GM12878 (cell line): ENCODE results near the gene DMD. TPM values are rescaled to one million over a fixed set of nuclear protein-coding genes. Genes with fewer than 3 reads are reported as not detected.

ENCODE experiments used
- ATAC-seq: fragments of 200-7000 bp; cut with Tn5 transposase; 3 replicates; pipeline ENCODE4 v1.9.1; 2020; ENCODE audit warnings: mild to moderate bottlenecking, moderate library complexity
- BruUV-seq: library from RNA; stranded (reverse); fragments of 400-500 nt; replicated peaks from 2 replicates; lab custom pipeline; 2021; lab: Mats Ljungman, UMichigan
- CTCF ChIA-PET: fragments of 300-600 bp; sonication (Branson Sonifier 250); formaldehyde crosslinking; extraction: SDS; loops from one replicate; lab custom pipeline; 2021; ENCODE audit warnings: inconsistent platforms; lab: Yijun Ruan, JAX
- POLR2A ChIA-PET: fragments of 350-600 bp; formaldehyde crosslinking; extraction: SDS; loops from one replicate; lab custom pipeline; 2021; ENCODE audit warnings: inconsistent platforms; lab: Charles Lee
- RAD21 ChIA-PET: fragments of 300-600 bp; sonication (Branson Sonifier 250); formaldehyde crosslinking; loops from one replicate; lab custom pipeline; 2023; ENCODE audit warnings: antibody characterized with exemption; ENCODE audit not compliant: unreplicated experiment; lab: Charles Lee
- SMC1A ChIA-PET: fragments of 300-600 bp; sonication (Branson Sonifier 250); formaldehyde crosslinking; loops from one replicate; lab custom pipeline; 2023; ENCODE audit not compliant: unreplicated experiment, uncharacterized antibody; lab: Charles Lee
- DNase-seq: peaks from one replicate; pipeline ENCODE4 v3.0.0-alpha.2; 2011; ENCODE audit warnings: low read depth, low spot score
- FAIRE-seq: peaks from 3 replicates; lab custom pipeline; 2011; peaks lifted over from hg19 to GRCh38; lab: Jason Lieb, UNC
- H2AFZ ChIP-seq: 2 replicates; pipeline ENCODE4 v1.6.0; 2011; ENCODE audit warnings: low read depth, low read length, control low read depth; ENCODE audit not compliant: control insufficient read depth
- H3K27ac ChIP-seq: 2 replicates; pipeline ENCODE4 v1.5.1; 2011; ENCODE audit warnings: control low read depth; ENCODE audit not compliant: control insufficient read depth, insufficient read depth
- H3K27me3 ChIP-seq, 2 experiments: replicated peaks in 1 of 2; 2 replicates each; pipeline versions ENCODE4 v1.6.0 to v1.6.1; 2011; ENCODE audit warnings: low read length in 1 of 2; ENCODE audit not compliant: control insufficient read depth in 2 of 2, insufficient read depth in 2 of 2
- H3K36me3 ChIP-seq, 2 experiments: 2 replicates each; pipeline ENCODE4 v1.5.1; 2011; ENCODE audit warnings: low read length in 1 of 2; ENCODE audit not compliant: control insufficient read depth in 2 of 2, insufficient read depth in 2 of 2
- H3K4me1 ChIP-seq: 2 replicates; pipeline ENCODE4 v1.6.1; 2011; ENCODE audit warnings: mild to moderate bottlenecking, low read length, moderate library complexity, mixed read lengths; ENCODE audit not compliant: control insufficient read depth, insufficient read depth
- H3K4me2 ChIP-seq: 2 replicates; pipeline ENCODE4 v1.6.0; 2011; ENCODE audit warnings: control low read depth; ENCODE audit not compliant: control insufficient read depth, insufficient read depth
- H3K4me3 ChIP-seq: fragments of 200-600 bp; sonication (generic); 2 replicates; pipeline ENCODE4 v1.5.1; 2016
- H3K79me2 ChIP-seq: 2 replicates; pipeline ENCODE4 v1.6.0; 2011; ENCODE audit warnings: low read length; ENCODE audit not compliant: control insufficient read depth, insufficient read depth
- H3K9ac ChIP-seq: 2 replicates; pipeline ENCODE4 v1.8.0; 2011; ENCODE audit warnings: low read length, control low read depth, mixed read lengths; ENCODE audit not compliant: control insufficient read depth, insufficient read depth
- H3K9me3 ChIP-seq: replicated peaks from 3 replicates; pipeline ENCODE4 v1.5.1; 2011; ENCODE audit warnings: mild to moderate bottlenecking, low read length; ENCODE audit not compliant: control insufficient read depth, insufficient read depth
- H4K20me1 ChIP-seq: 2 replicates; pipeline ENCODE4 v1.6.0; 2011; ENCODE audit not compliant: control insufficient read depth, insufficient read depth
- ATF7 ChIP-seq: fragments of 450-650 bp; IDR thresholded peaks from 2 replicates; pipeline ENCODE4 v1.6.1; 2016; ENCODE audit warnings: low read depth, mild to moderate bottlenecking
- BCL3 ChIP-seq: IDR thresholded peaks from 2 replicates; pipeline ENCODE4 v1.6.1; 2011; ENCODE audit warnings: borderline replicate concordance, low read depth, mild to moderate bottlenecking, moderate library complexity, low read length; ENCODE audit not compliant: insufficient read depth, poor library complexity, severe bottlenecking
- CBFB ChIP-seq: IDR thresholded peaks from 2 replicates; pipeline ENCODE4 v1.6.1; 2016; ENCODE audit warnings: antibody characterized with exemption, low read depth
- CEBPB ChIP-seq, 2 experiments: fragments of 150-350 bp in 1 of 2; IDR thresholded peaks; 2 replicates each; pipeline ENCODE4 v1.6.1; 2012 to 2014; ENCODE audit warnings: low read depth in 2 of 2, low read length in 2 of 2, borderline replicate concordance in 1 of 2, inconsistent platforms in 1 of 2
- CREM ChIP-seq: IDR thresholded peaks from 2 replicates; pipeline ENCODE4 v1.6.1; 2014; ENCODE audit warnings: antibody characterized with exemption, low read depth
- CUX1 ChIP-seq: IDR thresholded peaks from 2 replicates; pipeline ENCODE4 v1.6.1; 2012; ENCODE audit warnings: improper control_type of control experiment, low read depth, low read length; ENCODE audit not compliant: insufficient replicate concordance
- STAT3 ChIP-seq: IDR thresholded peaks from 2 replicates; pipeline ENCODE4 v1.6.1; 2011; ENCODE audit warnings: low read depth, low read length, improper control_type of control experiment
- WGBS: methylation state at CpG from one replicate; pipeline ENCODE4 v1.1.6; 2016; ENCODE audit warnings: low lambda C conversion rate; ENCODE audit not compliant: insufficient replicate concordance, insufficient coverage; ENCODE audit errors: missing lambda C conversion rate; 5-methylcytosine and 5-hydroxymethylcytosine counted together
- in situ Hi-C: fragments of 300-500 bp; cut with MboI; formaldehyde crosslinking; loops from 9 replicates; pipeline ENCODE4 v1.14.3; 2018; ENCODE audit warnings: mixed read lengths
- intact Hi-C: fragments of 100-400 bp; cut with micrococcal nuclease; formaldehyde crosslinking; loops from one replicate; pipeline ENCODE4 v1.14.2; 2022; ENCODE audit not compliant: unreplicated experiment
- polyA plus RNA-seq, 11 experiments: library from polyadenylated mRNA; depleted of rRNA in 4 of 11; unstranded in 6 of 11; stranded (reverse) in 5 of 11; fragments of >200 nt; fragmentation: Nextera tagmentation in 4 of 11; fragmentation: Illumina TruSeq in 1 of 11; extraction: Ambion mirVana in 4 of 11; extraction: Trizol in 1 of 11; gene quantifications; 1 replicate in 1 of 11; 2 replicates in 10 of 11; pipeline versions ENCODE4 v1.2.1 to v1.2.3, GENCODE V29; 2011 to 2016; ENCODE audit warnings: inconsistent platforms in 2 of 11, missing spikeins in 2 of 11, low read depth in 1 of 11
- total RNA-seq, 4 experiments: library from RNA; depleted of rRNA in 3 of 4; stranded (reverse); fragments of >200 nt in 3 of 4; fragmentation: Illumina TruSeq in 1 of 4; extraction: Trizol in 1 of 4; gene quantifications; 2 replicates each; pipeline versions ENCODE4 v1.2.1 to v1.2.3, GENCODE V29; 2013 to 2021

Gene DMD
- total and polyA plus RNA-seq, 10 of the 15 experiments (the other 5 are each of a cell fraction or from before 2014, with no cell fraction given), result 1.4 to 24.3 (median 4.3) TPM

GRCh38 chrX:31988975-31989374 is 1222.4 kb downstream of the DMD start:
- TF ChIP-seq CBFB, result no peak
- TF ChIP-seq STAT3, result no peak
- no peak for TF ChIP-seq BCL3
- TF ChIP-seq ATF7, result no peak
- TF ChIP-seq CEBPB (IDR thresholded peaks at IDR 0.05; ENCODE audit: borderline replicate concordance in 1 of 2, low read depth in 2 of 2, low read length in 2 of 2), result no peak
- TF ChIP-seq CUX1, result no peak
- no peak for TF ChIP-seq CREM
- TF ChIP-seq, all 136 proteins: peak for 0
- H3K4me3 ChIP-seq, result no peak overlapping the region
- ChIA-PET SMC1A (no interaction called here), CTCF (no interaction called here), RAD21 (no interaction called here), POLR2A (no interaction called here)
- no peaks in the 10 kb centered on the region for H3K36me3 ChIP-seq
- H3K4me2 ChIP-seq, result no peak overlapping the region
- H3K4me1 ChIP-seq, result no peaks in the 10 kb centered on the region
- in situ Hi-C loops (no loop called here), intact Hi-C loops (no loop called here)
- H3K9me3 ChIP-seq, result no peaks in the 10 kb centered on the region
- FAIRE-seq, result no peak
- WGBS, result 14% methylated on average over 5 of the region's 5 CpGs
- H3K79me2 ChIP-seq, result no peaks in the 10 kb centered on the region
- BruUV-seq, result no TSS peak
- H3K27ac ChIP-seq, result no peak overlapping the region
- ATAC-seq, result no peak
- H4K20me1 ChIP-seq, result no peaks in the 10 kb centered on the region
- no peak overlapping the region for H2AFZ ChIP-seq
- DNase-seq, result no peak
- no peaks in the 10 kb centered on the region for H3K27me3 ChIP-seq
- no peak overlapping the region for H3K9ac ChIP-seq
